ENCODE results near the gene CBLL1. TPM values are rescaled to one million over a fixed set of nuclear protein-coding genes. Genes with fewer than 3 reads are reported as not detected.

CBLL1 gene
- polyA plus RNA-seq, 4 donors = 24.9 to 36.4 (median 35.1) TPM

DNA sequence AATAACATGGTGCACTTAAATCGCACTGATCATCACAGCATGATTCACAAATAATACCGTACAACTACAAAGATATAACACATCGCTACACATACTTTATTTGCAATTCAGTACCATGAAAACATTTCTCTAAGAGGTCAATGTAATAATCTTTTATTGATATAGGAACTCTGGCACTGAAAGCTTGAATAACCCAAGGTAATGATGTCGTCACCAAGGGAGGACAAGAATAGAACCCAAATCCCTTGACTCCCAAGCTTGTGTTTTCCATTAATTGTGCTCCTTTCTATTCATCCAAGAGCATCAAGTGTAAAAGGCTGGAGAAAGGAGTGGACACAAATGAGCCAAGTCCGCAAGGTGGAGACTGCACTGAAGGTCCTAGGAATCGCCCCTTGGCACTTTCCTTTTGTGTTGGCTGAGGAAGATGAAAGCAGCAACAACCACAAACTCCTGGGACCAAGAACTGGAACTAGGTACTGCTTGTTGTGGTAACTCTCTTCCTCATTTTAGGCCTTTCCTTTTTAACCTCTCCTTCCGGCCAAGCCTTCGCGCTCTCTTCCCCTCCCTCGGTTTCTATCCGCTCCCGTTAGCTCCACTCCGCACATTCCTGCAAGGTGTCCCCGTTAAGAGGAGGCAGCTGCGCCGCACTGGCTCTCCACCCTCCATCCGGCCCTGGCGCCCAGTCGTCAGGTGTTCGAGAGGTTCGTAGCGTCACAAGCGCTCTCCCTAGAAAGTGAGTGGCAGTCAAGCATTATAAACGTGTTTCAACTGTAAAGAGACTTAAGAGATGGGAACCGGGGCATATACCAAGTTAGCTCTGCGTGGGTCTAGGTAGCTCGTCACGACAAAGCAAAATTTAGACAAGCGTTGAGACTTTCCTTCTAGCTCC, 1.0 kb upstream of the CBLL1 start:
- DNase-seq (ENCODE audit: low read depth in 4 of 4, low spot score in 3 of 4) = peak in 1 of 4 donors; percentile 22

DNA sequence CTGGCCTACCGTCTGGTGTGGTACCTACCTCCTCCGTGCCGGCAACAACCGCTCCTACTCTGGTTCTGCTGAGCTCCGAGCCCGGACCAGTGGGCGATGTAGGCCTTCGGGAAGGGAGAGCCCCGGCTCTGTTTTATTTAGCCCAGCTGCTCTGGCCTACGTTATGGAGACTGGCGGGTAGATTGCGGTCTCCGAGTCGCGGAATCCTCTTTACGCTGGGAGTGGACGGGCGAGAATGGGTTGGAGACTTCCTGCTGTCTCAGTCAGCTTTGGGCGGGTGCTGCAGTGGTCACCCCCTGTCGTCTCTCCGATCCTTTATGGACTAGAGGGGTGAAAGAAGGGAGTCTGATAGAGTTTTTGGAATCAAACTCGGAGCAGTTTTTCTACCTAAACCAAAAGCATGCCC, 406 bp downstream of the CBLL1 start:
- no peak for DNase-seq (ENCODE audit: low read depth in 4 of 4, low spot score in 3 of 4)

GRCh38 chr7:107746006-107746405, 2.1 kb downstream of the CBLL1 start:
- no peak for DNase-seq (ENCODE audit: low read depth in 4 of 4, low spot score in 3 of 4)

- no peak for DNase-seq (ENCODE audit: low read depth in 4 of 4, low spot score in 3 of 4)
Measured at GRCh38 chr7:107751113-107751512, 7.2 kb downstream of the CBLL1 start.

DNA sequence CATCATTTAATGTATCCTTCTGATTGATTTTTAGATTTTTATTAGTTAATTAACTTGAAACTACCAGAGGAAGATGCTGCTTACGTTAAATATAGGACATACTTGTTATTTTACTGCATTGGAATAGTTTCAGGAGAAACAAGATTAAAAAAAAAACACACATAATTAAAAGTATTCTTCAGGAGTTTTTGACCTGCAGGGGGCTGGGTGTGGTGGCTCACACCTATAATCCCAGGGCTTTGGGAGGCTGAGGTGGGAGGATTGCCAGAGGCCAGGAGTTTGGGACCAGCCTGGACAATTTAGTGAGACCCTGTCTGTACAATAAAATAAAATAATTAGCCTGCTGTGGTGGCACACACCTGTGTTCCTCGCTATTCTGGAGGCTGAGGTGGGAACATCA, 10.7 kb downstream of the CBLL1 start:
- no peak for DNase-seq (ENCODE audit: low read depth in 4 of 4, low spot score in 3 of 4)

DNA sequence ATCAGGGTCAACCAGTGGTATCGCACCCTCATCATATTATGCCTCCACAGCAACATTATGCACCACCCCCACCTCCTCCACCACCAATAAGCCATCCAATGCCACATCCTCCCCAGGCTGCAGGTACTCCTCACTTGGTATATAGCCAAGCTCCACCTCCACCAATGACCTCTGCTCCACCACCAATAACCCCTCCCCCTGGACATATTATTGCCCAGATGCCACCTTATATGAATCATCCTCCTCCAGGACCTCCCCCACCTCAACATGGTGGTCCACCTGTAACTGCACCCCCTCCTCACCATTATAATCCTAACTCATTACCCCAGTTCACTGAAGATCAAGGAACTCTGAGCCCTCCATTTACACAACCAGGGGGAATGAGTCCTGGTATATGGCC, 14.7 kb downstream of the CBLL1 start:
- DNase-seq (ENCODE audit: low read depth in 4 of 4, low spot score in 3 of 4) = no peak

DNA sequence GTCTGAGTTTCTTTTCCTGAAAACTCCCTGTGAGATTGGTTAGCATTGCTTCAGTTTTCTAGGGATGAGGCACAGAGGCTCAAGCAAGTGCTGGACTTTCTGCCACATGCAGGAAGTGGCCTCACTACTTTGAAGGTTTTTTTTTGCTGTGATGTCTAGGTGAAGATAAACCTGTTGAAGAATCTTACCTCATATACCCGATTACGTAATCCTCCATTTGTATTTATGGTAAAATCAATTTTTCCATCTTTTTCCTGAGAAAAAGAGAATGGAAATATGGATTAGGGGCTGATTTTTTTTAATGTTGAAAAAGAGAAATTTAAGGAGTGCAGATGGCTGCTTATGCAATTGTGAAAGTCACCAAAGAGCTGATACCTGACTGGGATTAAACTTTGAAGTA, 23.4 kb downstream of the CBLL1 start:
- no peak for DNase-seq (ENCODE audit: low read depth in 4 of 4, low spot score in 3 of 4)

- no peak for DNase-seq (ENCODE audit: low read depth in 4 of 4, low spot score in 3 of 4)
Measured at GRCh38 chr7:107768263-107768662, 24.3 kb downstream of the CBLL1 start.

DNA sequence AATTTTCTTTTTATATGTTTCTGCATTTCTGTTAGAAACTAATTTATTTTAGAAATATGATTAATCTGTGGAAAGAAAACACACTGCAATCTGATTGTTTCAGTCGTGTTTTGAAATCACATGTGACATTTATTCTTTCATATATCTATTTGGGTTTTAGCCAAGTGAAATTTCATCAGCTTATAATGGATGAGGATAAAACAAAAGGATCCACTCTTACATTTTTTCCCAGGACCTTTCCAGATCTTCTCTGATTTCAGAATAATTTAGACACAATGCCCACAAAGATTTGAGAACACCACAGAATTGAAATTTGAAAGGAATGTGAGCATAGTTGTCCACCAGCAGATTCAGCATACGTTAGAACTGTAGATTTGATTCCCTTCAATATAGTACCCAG, 29.1 kb downstream of the CBLL1 start:
- no peak for DNase-seq (ENCODE audit: low read depth in 4 of 4, low spot score in 3 of 4)

GRCh38 chr7:107777702-107778101, 33.8 kb downstream of the CBLL1 start:
- no peak for DNase-seq (ENCODE audit: low read depth in 4 of 4, low spot score in 3 of 4)

DNA sequence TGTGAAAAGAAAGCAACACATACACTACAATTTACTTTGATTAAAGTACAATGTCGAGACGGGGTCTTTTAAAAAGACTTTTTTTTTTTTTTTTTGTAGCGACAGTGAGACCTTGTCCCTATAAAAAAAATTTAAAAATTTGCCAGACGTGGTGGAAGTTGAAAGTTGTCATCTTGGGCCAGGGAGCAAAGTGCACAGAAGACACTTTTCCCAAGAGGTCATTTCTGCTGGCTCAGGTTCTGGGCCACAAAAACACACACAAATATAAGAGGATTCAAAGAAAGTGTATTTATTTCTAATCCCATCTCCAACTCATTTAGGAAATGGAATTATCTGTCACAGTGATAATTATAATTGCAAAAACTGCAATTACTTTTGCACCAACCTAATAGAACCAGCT, 34.3 kb downstream of the CBLL1 start:
- no peak for DNase-seq (ENCODE audit: low read depth in 4 of 4, low spot score in 3 of 4)

DNA sequence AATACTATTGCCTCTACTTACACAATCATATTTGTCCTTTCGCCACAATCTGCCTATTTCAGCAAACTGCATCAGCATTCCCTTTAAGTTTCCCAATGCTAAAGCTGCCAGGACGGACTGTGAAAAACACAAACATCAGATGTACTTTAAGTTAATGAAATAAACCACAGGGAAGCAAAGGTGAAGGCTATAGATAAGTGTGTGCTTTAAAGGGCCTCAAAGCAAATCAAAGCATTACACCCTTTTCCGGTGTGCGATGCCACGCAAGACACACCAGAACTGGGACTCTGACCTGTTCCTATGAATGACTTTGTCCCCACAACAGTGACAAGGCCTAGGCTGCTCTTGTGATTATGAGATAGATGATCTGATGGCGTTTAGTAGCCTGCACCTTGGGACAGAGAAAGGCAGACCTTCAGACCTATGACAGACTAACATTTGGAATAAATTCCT, 35.7 kb downstream of the CBLL1 start:
- no peak for DNase-seq (ENCODE audit: low read depth in 4 of 4, low spot score in 3 of 4)

DNA sequence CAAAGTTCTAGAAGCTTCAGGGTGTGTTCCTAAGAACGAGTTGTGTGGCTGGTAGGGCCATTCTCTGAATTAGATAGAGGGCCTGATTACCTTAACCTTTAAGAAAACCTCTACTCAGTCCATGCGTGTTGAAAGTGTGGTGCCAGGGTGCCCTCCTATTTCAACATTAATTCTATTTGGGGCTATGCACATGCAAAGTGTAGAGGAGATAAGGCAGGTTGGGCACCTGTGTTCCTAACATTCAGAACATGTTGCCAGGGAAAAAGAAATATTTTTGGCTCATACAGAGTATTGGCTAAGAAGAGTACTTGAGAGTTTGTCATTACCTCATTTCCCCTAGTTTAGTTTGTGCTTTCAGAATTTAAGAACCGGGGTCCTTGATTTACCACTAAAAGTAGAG, 38.4 kb downstream of the CBLL1 start:
- DNase-seq (ENCODE audit: low read depth in 4 of 4, low spot score in 3 of 4) = no peak

- DNase-seq (ENCODE audit: low read depth in 4 of 4, low spot score in 3 of 4) = no peak
Measured at GRCh38 chr7:107783648-107784047, 39.7 kb downstream of the CBLL1 start.

GRCh38 chr7:107785170-107785569, 41.2 kb downstream of the CBLL1 start:
- DNase-seq (ENCODE audit: low read depth in 4 of 4, low spot score in 3 of 4) = no peak

DNA sequence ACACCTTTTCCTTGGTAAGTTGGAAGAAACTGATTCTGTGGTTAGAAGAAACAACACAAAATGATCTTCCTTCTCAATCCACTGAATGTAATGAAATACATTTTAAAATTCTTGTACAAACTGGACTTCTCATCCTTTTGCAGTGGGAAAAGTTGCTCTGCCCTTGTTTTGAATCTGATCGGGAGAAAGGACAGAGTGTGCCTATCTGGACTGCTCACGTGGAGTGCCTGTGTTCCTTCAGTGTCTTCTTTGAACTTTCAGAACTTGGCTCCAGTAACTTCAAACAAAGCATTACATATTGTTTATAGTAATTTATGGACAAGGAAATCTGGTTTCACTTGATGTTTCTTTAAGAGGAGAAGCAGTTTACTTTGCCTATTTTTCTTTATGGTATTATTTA, 42.0 kb downstream of the CBLL1 start:
- no peak for DNase-seq (ENCODE audit: low read depth in 4 of 4, low spot score in 3 of 4)

- no peak for DNase-seq (ENCODE audit: low read depth in 4 of 4, low spot score in 3 of 4)
Measured at GRCh38 chr7:107788216-107788615, 44.3 kb downstream of the CBLL1 start.

DNA sequence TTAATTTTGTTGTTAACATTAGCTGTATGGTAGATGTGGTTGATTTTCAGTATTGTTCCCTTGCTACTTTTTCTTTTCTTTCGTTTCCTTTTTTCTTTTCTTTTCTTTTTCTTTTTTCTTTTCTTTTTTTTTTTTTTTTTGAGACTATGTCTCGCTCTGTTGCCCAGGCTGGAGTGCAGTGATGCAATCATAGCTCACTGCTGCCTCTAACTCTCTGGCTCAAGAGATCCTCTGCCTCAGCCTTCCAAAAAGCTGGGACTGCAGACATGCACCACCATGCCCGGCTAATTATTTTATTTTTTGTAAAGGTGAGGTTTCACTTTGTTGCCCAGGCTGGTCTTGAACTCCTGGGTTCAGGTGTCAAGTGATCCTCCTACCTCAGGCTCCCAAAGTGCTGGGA, 44.7 kb downstream of the CBLL1 start:
- no peak for DNase-seq (ENCODE audit: low read depth in 4 of 4, low spot score in 3 of 4)

GRCh38 chr7:107789647-107790046, 45.7 kb downstream of the CBLL1 start:
- no peak for DNase-seq (ENCODE audit: low read depth in 4 of 4, low spot score in 3 of 4)

GRCh38 chr7:107792364-107792763, 48.4 kb downstream of the CBLL1 start:
- no peak for DNase-seq (ENCODE audit: low read depth in 4 of 4, low spot score in 3 of 4)

GRCh38 chr7:107799647-107800264, 55.8 kb downstream of the CBLL1 start:
- no peak for DNase-seq (ENCODE audit: low read depth in 4 of 4, low spot score in 3 of 4)

DNA sequence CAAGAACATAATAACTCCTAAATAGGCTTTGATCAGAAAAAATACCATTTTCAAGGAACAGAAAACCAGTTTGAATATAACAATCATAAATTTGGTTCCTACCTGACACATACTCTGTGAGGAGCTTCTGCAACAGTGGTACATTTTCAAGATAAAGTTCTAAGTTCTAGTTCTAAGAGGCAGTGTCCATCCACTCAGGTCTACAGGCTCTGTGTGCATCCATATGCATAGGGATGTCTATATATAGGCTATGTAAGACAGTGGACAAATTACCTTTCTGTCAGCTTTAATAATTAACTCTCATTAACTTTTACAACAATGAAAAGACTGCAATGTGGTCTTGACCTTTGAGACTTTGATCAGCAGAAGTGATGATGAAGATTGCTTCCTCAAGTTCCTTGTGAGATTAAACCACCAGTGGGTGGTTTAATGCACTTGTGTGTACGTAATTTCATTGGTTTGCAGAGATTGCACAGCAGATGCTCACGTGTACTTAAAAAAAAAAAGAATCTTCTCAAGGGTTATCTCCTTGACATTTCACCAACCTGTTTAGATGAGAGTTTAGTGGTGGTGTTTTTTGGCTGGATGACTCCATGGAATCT, 59.2 kb downstream of the CBLL1 start, which contains the start of gene SLC26A3:
SLC26A3 (minus strand) TSS at position 215 of the 602 bp plus-strand sequence. CDS start 8,714 bp downstream, outside the sequence.
- DNase-seq (ENCODE audit: low read depth in 4 of 4, low spot score in 3 of 4) = no peak

Data from right renal pelvis (tissue), 4 donors.